Kidney tubule cell (primary cell): ENCODE data around the gene SCPEP1.
"Not testable (repeated sequence)": the region's sequence is repeated elsewhere in the genome, so short reads cannot be mapped to it uniquely, and the experiment has no call there.

Experiments
- DNase-seq: peaks from one replicate; pipeline ENCODE4 v3.0.0-alpha.2; 2018; ENCODE audit warnings: low spot score

The SCPEP1 gene

DNA sequence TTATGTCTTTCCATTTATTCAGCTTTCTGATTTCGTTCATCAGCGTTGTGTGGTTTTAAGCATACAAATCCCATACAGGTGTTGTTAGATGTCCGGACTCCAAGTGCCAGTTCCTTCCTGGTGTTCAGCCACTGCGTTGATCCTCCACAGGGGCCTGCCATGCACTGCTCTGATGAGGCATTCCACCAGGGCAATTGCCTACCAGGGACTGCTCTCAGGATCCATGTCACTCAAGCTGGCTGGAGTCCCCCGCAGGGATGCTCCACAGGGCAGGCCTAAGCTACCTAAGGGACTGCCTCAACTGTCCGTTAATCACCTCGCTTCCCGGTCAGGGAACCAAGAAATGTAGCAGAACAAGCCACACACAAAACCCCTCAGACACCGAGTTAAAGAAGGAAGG is 12.7 kb upstream of the SCPEP1 start:
- DNase-seq: not testable (repeated sequence)

DNA sequence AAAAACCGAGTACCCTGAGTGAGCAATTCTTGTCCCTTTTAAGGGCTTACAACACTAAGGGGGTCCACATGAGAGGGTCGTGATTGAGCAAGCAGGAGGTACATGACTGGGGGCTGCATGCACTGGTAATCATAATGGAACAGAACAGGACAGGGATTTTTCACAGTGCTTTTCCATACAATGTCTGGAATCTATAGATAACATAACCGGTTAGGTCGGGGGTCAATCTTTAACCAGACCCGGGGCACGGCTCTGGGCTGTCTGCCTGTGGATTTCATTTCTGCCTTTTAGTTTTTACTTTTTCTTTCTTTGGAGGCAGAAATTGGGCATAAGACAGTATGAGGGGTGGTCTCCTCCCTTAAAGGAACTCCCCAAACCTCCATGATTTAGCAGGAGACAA is 12.2 kb upstream of the SCPEP1 start:
- not testable (repeated sequence) for DNase-seq

DNA sequence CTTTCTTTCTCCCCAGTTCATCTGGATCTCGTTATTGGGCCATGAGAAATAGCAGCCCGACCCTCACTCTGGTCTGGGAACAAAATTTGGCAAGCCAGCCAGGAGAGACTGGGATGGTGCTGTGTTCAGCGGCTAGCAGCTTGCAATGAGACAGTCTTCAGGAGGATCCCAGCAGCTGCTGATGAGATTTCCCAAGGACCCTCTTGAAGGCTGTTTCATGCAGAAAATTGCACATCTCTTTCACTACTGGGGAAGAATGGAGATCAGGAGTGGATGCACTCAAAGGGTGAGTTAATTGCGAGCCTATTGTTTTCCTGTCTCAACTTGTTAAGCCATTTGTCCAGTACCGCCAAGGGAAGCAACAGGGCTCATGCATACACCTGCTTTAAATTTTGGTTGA is 11.6 kb upstream of the SCPEP1 start:
- DNase-seq: no peak

DNA sequence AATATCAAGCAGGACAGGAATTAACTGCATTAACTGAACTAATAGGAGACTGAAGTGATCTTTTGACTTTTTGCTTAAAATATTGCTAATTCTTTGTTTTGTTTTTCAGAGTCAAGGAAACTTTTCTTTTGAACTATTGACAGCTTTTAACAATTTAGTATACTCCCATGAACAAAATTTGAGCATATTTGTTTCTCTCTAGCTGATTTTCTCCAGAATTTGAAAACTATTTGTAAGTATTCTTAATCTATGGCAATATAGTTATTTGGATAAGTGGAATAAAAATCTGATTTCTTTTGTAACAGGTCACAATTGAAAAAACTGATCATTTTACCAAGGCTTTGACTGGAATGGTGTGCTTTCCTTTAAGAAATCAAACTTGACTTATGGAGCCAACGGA is 7.0 kb upstream of the SCPEP1 start:
- DNase-seq: no peak

DNA sequence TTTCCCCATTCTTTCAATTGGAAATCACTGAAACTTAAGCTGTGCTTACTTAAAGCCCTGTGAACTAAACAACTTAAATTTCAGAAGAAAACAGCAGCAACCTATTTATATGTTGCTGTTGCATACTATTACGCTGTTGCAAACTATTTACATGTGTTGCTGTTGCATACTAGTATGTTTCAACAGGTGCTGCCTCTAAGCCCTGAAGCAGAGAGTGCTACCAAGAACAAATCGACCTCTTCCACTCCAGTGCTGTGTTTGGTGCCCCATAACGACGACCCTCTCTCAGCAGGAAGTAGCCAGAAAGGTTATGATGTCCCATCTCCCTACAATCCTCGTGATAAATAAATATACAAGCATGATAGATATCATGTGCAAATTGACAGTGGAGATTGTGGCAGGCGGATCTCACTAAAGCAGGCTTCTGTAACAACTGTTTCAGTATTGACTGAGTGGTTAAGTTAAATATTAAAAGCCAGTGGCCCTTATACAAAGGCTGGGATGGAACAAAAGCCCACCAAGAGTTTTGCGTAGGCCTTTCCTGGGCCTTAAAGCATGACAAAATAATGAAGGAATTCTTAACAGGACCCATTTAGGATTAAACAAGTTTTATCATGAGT is 5.7 kb upstream of the SCPEP1 start:
- no peak for DNase-seq

DNA sequence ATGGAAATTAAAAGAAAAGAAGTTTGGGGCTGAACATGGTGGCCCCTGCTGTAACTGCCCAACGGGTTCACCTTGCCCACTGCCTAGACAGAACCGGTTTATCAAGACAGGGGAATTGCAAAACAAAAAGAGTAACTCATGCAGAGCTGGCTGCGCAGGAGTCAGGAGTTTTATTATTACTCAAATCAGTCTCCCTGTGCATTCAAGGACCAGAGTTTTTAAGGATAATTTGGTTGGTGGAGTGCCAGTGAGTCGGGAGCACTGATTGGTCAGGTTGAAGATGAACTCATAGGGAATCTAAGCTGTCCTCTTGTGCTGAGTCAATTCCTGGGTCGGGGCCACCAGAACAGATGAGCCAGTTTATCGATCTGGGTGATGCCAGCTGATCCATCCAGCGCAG is 4.4 kb upstream of the SCPEP1 start:
- DNase-seq: peak; percentile 6

DNA sequence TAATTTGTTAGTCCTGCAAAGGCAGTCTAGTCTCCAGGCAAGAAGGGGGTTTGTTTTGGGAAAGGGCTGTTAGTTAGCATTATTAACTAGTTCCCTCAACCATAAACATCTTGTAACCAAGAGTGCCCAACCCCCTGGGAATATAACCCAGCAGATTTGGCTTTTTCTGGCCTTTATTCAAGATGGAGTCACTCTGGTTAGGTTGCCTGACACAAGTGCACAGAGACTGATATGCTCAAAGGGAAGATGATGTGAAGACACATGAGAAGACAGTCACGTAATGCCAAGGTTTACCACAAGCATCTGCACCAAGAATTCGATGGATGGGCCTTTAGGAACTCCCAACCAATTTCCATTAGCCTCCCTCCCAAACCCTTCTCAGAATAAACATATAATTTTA is 3.9 kb upstream of the SCPEP1 start:
- no peak for DNase-seq

DNA sequence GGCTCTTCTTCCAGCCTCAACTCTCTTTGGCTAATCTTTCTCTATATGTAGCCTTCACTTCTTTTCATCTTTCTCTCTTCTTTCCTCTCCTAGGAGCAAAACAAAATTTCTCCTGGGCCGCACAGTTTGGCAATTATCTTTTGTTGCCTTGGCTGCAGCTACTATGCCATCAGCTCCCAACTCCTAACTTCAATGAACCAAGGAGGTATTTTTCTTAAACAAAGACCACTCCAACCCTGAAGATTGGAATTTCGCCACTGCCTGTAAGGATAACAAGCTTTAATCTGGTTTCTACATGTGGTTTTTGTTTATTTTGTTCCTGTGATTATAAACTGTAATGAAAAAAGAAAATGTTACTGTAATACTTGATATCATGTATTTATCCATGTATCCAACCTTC is 2.3 kb upstream of the SCPEP1 start:
- DNase-seq: no peak

DNA sequence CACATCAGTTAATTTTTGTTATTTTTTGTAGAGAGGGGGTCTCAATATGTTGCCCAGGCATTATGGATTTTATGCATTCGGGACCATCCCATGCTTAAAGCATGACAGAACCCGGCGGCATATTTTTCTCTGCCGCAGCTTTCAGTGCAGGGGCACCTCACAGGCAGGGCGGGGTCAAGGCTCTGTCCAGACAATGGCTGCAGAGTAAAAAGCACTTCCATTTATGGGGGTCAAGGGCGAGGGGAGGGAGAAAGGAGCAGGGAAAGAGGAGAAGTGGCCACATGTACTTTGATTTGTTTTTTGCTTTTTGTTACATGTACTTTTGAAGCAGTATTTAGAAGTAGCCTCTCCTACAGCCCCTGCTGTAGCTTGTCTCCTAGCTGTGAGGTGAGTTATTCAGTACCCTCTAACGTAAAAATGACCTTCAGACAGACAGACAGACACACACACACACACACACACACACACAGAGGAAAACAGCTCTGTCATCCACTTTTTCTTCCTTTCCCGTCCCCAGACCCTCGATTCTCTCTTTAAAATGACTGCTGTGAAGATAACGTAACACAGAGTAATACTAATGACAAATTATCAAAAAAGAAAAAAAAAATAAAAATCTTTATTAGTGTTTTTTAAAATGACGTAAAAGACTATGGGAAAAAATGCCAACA is 856 bp upstream of the SCPEP1 start:
- DNase-seq: no peak

DNA sequence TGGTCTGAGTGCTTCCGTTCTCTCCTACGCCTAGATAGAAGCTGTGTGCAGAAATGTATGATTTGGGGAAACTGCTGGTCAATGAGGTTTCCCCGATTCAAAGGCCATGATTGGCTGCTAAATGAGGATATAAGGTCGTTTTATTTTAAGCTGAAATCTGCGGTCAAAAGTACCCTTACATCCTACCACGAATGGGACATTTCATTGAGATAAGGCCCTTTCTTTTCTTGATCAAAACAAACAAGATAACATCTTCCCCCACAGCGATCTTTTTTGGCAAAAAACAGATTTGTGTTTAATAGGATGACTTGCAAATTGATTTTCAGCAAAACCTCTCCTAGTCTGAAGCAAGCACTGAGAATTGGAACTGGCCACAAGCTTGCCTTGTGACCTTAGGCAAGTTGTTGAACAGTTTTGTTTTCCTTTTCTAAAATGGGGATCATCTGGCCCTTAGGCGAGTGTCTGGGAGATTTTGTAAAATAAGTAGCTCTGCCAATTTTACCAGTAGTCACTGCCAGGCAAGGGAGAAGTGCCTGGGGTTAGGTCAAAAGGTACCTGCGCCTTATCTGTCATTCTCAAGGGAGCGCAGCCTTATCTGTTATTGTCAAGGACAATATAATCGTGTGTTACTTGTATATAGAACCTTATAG is 635 bp downstream of the SCPEP1 start:
- DNase-seq: no peak

DNA sequence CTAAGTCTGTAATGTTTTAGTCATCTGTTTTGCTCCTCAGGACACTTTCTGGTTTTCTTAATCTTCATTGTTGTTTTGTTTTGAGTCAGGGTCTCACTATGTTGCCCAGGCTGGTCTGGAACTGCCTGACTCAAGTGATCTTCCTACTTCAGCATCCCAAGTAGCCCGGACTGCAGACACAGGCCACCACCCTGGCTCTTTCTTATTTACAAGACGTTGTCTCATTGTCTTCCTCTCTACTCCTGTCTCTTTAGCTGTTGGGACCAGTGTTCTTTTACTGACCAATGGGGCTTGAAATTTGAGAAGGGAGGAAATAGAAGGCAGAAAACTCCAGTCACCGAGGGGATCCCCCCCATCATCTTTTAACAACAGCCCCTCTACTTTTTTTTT is 1.2 kb downstream of the SCPEP1 start:
- no peak for DNase-seq

DNA sequence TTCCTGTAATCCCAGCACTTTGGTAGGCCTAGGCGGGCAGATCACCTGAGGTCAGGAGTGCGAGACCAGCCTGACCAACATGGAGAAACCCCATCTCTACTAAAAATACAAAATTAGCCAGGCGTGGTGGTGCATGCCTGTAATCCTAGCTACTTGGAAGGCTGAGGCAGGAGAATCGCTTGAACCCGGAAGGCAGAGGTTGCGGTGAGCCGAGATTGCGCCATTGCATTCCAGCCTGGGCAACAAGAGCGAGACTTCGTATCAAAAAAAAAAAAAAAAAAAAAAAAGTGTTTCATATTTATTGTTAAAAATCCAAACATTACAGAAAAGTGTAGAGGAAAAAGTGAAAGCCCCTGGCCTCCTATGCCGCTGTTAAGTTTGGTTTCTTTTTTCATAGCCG is 2.6 kb downstream of the SCPEP1 start:
- not testable (repeated sequence) for DNase-seq

DNA sequence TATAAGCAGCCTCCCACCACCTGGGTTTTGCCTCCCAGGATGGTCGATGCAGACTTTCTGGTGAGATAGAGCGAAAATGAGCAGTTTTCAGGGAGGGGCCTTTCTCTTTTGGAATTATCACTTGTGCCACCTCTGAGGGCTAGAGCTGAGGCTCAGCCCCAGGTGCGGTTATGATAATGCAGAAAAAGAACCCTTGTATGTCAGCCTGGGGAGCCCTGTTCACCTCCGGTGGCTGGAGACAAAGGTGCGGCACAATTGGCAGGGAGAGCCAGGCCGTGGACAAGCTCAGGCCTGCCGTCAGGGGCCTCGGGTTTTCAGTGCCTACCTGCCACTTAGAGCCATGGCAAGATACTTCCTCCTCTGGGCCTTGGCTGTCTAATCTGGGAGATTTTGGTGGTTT is 4.4 kb downstream of the SCPEP1 start:
- DNase-seq: no peak

DNA sequence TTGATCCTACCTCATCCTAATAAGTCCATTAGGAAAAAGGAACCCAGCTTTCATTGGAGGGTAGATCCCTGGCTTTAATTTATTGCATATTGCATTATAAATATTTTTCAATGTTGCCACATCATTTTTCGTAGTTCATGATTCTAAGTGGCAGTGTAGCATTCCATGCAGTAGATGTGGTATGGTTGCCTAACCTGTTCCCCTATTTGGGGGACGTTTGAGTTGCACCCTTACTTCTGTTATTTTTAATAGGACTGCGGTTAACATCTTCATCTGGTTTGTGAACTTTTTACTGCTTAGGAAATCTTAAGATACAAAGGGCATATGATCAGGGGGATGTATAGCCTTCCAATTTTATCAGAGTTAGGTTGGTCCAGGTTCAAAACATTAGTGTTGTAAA is 5.4 kb downstream of the SCPEP1 start:
- DNase-seq: no peak

DNA sequence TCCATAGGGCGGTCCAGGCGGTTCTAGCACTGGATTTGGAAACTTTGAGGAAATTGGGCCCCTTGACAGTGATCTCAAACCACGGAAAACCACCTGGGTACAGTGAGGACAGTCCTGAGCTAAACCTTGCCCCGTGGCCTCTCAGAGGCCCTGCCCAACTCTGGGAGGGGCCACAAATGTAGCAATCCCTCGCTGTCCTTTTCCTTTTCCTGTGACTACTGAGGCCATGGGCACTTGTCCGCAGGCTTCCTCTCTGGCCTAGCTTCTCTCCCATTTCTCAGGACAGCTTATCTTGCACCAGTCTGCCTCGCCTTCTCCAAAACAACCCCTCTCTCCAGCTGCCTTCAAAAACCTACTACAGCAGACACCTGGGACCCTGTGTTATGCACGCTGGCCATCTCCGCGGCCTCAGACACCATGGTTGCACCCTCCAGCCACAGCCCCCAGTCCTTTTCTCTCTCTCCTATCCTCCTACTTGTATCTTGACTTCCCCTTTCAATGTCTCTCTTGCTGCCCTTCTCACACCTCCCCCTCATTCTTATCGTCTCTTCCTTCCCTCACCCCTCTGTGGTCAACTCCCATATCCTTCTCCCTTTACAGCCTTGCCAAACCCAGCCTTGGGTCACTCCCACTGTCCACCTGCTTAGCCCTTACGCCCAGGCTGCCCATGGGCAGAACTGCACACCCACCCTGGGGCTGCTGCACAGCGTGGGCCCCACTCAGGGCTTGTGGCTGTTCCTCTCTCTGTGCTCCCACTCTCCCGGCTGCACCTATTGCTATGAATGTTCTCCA is 7.6 kb downstream of the SCPEP1 start:
- DNase-seq: no peak

DNA sequence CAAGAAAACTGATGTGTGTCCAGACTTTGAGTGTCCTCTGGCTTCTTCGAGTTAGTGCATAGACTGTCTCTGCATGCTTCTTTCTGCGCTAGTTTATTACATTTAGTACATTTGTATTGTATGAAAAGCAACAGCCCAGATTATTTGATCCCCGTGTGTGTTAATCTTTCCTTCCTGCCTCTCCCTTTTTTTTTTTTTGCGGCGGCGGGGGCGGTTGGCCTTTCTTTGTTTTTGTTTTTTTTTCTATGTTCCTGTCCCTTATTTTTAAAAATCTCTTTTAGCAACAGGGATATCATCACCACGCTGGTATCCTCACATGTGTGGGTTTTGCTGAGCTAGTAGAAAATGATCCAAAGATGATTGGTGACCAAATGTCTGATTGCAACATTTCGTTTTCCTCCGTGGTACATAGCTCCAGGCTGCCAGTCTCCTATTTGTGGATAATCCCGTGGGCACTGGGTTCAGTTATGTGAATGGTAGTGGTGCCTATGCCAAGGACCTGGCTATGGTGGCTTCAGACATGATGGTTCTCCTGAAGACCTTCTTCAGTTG is 9.4 kb downstream of the SCPEP1 start:
- DNase-seq: no peak

DNA sequence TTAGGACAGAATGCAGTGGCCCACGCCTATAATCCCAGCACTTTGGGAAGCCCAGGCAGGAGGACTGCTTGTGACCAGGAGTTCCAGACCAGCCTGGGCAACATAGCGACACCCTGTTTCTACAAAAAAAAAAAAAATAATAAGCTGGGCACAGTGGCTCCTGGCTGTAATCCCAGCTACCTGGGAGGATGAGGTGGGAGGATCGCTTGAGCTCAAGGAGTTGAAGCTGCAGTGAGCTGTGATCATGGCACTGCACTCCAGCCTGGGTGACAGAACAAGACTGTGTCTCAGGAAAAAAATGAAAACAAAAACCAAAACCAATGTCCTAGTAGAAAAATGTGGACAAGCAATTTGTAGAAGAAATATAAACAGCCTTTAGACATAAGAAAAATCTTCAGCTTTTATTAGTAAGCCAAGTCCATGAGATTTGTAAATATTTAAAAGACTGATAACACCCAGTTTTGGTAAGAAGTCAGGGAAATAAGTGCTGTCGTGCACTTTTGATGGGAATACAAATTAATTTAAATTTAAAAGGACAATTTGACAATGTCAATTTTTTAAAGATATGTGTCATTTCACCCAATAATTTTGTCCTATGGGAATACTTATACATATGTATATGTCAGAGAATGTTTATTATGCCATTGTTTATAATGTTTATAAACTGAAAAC is 11.1 kb downstream of the SCPEP1 start:
- no peak for DNase-seq

DNA sequence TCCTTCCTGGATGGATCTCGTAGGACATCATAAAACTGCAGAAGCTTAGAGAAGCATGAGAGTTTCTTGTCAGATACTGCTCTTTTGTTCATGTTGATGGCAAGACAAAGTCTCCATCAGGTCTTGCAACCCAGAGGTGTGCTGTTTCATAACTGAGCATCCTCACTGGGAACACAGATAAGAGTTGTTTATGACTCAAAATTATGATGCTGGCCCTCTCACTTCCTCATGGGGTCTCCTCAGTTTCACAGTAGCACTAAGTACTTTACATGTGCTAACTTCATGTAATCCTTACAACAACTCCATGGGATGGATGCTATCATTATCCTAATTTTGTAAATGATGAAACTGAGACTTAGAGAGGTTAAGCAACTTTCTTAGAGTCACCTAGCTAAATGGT is 14.4 kb downstream of the SCPEP1 start:
- DNase-seq: no peak

DNA sequence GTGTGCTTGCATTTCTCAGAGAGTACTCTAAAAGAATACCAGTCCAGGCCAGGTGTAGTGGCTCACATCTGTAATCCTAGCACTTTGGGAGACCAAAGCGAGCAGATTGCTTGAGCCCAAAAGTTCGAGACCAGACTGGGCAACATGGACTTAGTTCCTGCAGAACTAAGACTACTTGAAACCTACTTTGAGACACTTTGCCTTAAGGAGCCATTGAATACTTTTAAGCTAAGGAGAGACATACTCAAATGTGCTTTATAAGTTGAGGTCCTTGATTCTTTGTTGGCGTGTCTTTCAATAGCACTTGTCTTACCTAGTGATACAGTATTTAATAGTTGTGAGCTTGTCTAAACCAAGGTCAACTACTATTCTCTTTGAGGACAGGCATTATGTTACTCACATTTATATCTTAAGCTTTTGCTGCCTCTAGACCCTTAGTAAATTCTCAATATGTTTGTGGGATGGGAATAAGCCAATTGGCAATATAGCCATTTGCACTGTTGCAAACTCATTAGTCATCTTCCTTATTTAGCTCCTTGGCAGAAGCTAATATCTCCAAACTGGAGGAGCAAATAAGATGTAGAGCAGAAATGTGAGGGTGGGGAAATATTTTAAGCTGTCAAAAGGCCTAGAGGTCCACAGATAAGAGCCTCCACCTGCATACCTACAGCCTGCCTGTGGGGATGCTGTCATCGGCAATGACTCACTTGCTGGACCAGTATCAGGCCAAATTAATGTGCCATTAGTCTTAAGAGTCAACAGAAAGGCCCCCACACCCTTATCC is 16.3 kb downstream of the SCPEP1 start:
- peak; percentile 20 for DNase-seq

DNA sequence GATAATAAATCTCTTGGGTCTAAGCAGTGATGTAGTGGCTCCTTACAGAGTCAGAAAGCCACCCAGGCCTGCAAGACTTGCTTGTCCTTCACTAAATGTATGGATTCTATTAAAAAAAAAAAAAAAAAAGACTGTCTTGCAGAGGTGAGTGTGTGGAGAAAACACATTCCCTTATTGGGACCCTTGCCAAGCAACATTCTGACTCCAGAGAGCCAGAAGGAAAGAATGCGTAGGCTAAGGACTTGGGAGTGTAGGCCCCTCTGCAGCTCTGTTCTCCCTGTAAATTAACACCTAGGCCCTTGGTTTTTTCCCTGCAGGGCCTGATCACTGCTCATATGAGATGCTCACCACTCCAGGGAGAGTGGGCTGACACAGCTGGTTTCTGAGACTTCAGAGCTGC is 17.8 kb downstream of the SCPEP1 start:
- no peak for DNase-seq

DNA sequence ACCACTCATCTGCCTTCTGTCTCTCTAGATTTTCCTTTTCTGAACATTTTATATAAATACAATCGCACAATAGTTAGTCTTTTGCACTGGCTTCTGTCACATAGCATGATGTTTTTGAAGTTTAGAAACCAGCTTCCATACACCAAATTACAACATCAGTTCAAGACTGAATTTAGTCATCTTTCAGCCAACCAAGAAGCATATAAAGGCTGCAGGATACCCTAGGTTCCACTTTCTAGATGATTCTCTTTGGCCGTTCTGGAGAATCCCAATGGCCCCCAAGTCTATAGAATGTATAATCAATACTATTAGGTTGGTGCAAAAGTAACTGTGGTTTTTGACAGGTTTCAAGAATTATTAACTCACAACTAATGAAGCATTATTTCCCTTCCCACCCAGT is 19.4 kb downstream of the SCPEP1 start:
- DNase-seq: no peak
